NCI-H524 (cell line): Measurements from ENCODE around the gene WWC2.
"Not testable (repeated sequence)": the region's sequence is repeated elsewhere in the genome, so short reads cannot be mapped to it uniquely, and the experiment has no call there.

ENCODE experiments used
- DNase-seq, 2 experiments: peaks; one replicate each; lab custom pipeline; 2025; lab: John Stamatoyannopoulos, UW

The WWC2 gene

GRCh38 chr4:183299464-183299863 is 200.4 kb downstream of the WWC2 start:
- DNase-seq = no peak

GRCh38 chr4:183300070-183300469 is 201.0 kb downstream of the WWC2 start:
- DNase-seq = no peak

GRCh38 chr4:183300655-183301054 is 201.6 kb downstream of the WWC2 start:
- no peak for DNase-seq

DNA sequence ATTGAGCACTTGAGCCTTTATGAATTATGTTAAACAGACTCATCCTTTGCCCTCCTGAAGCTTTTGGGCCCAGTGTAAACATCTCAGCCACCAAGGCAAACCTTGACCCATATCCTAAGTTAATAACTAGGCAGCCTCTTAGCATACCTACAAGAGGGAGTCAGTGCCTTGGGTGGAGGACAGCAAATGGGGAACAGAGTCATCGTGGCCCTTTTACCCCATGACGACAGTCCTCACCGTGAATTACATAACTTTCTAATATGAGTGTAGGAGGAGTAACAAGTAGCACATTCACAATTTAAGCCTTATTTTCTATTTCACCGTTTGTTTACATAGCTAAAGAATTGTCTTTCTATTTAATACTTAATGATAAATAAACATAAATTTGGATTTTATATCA is 204.2 kb downstream of the WWC2 start:
- no peak for DNase-seq

DNA sequence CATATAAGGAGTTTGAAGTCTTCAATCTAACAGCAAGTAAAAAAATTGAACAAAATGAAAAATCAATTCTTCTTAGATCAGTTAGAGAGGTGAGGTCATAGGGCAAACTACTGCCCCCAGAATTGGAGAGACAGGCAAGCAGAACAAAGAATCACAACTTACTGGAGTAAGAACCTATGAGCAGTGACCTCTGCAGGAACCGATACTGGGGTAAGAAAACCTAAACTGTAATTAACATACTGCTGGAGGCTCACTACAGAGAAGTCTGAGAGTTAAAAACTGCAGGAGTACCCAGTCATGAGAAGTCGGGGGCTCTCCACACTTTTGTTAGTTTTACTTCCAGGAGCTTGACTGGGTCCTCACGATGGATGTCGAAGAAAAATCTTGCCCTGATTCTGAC is 205.0 kb downstream of the WWC2 start:
- no peak for DNase-seq

GRCh38 chr4:183304538-183304937 is 205.5 kb downstream of the WWC2 start:
- DNase-seq = no peak

GRCh38 chr4:183306811-183307210 is 207.8 kb downstream of the WWC2 start:
- peak; percentile 42 to 76 for DNase-seq

DNA sequence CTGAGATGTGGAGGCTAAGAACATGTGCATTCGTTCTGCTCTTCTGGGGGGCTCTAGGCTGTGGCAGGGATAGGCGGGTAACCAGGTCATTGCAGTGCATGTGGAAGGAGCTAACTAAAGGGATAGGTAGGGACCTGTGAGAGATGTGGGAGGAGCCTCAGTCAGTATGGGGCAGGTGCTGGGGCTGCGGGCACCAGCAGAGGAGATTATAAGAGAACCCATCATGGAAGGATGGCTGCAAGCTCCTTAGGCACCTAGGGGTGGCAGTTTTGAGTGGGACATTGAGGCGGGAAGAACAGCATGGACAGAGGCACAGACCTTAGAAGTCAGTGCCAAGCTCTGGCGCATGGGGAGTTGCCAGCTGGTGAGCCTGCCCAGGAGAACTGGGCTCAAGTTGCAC is 213.8 kb downstream of the WWC2 start:
- no peak for DNase-seq

- no peak for DNase-seq
Observed at GRCh38 chr4:183314336-183314735, 215.3 kb downstream of the WWC2 start.

- no peak for DNase-seq
Observed at GRCh38 chr4:183314806-183315205, 215.7 kb downstream of the WWC2 start.

GRCh38 chr4:183318656-183319055 is 219.6 kb downstream of the WWC2 start:
- no peak for DNase-seq

DNA sequence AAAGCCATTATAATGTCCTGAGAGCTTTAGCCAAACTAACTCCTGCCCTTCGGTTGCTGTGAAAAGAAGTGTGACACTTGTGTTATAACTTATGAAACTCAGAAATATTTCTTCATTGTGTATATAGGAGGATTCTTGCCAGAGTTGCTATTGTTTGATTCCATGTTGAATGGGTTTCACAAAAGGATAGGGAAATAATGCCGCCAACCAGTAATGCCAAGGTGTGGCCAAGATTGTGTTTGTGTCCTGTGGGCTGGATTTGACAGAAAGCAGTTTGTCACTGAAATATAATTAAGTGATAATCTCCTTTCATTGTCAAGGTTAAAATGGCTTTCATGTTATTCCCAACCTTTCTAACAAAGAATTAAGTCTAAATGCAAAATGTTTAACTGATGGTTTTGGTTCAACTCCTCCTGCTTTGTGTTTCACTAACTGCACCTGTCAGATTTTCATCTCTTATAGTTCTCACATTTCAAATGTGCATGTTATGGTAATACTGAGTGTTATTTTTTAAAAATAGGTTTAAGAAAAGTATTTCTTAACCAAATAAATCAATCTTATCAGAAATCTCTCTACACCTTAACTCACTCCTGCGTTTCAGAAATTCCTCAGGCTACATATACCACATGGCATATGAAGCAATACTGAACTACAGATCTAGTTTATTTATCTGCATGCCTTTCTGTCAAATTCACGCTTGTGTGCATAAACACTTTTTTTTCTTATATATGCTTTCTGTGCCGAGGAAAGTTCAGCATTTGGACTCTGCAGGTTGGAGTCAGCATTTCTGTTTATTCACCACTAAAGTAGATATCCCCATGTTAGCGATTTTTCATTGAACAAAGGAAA is 221.4 kb downstream of the WWC2 start, which contains the start of gene CLDN22:
Gene CLDN22, minus strand, starts transcription at position 66 of the 849 bp plus-strand sequence. Its CDS starts 58 bp downstream, at position 8.
- no peak for DNase-seq

DNA sequence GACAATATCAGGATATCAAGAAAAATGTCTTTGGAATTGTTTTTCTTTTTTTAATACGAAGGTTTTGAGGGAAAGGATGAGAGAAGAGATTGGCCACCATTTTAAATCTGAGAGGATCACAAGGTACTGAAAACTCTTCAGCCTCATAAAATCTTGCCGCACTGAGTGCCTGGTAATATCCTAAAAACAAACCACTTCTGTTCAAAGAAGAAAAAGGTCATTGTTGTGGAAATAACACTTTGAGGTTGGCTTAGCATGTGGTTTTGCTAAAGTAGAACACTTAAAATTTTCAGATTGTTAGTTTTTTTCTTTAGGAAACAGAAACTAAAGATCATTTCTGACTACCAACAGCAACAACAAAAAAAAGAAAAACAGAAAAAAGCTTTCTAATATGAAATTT is 222.0 kb downstream of the WWC2 start:
- DNase-seq = no peak

GRCh38 chr4:183321516-183321915 is 222.5 kb downstream of the WWC2 start:
- no peak for DNase-seq

- DNase-seq = no peak
Observed at GRCh38 chr4:183322326-183322725, 223.3 kb downstream of the WWC2 start, which contains the start of gene CLDN24. Gene CLDN24, minus strand, starts transcription at chr4:183322426. Its CDS starts 0 bp downstream, at chr4:183322426.

GRCh38 chr4:183323295-183323694 is 224.2 kb downstream of the WWC2 start:
- DNase-seq = no peak

GRCh38 chr4:183324056-183324455 is 225.0 kb downstream of the WWC2 start:
- not testable (repeated sequence) for DNase-seq

DNA sequence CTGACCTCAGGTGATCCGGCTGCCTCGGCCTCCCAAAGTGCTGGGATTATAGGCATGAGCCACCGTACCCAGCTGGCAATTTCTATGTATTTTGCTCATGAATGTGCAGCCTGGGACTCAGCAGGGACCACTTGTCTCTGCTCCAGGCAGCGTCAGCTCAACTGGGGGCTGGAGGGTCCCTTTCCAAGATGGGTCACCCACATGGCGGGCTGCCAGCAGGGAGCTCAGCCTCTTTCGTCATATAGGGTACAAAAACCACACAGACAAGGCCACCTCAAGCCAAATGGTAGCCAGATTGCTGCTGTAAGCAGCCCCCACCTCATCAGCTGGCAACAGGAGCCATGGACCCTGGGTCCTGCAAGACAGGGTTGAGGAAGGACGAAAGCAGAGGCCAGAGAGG is 225.6 kb downstream of the WWC2 start:
- no peak for DNase-seq

- not testable (repeated sequence) for DNase-seq
Observed at GRCh38 chr4:183326387-183326786, 227.3 kb downstream of the WWC2 start.

DNA sequence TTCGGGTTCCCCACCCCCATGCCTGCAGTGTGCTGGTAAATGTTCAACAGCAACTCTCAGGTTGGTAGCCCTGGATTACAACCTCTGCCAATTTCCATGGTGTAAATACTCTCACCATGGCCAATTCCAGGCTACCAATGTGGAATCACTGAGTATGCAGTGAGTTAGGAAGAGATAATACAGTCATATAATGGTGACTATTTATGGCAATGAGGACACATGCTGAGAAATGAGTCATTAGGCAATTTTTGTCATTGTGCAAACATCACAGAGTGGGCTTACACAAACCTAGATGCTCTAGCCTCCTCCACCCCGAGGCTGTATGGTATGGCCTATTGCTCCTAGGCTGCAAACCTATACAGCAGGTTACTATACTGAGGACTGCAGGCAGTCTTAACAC is 227.8 kb downstream of the WWC2 start:
- DNase-seq = no peak

- no peak for DNase-seq
Observed at GRCh38 chr4:183327827-183328226, 228.8 kb downstream of the WWC2 start.

- no peak for DNase-seq
Observed at GRCh38 chr4:183328832-183329231, 229.8 kb downstream of the WWC2 start.

- DNase-seq = no peak
Observed at GRCh38 chr4:183329244-183329643, 230.2 kb downstream of the WWC2 start.
